Stimulated activated CD4-positive, alpha-beta T cell treated with anti-CD3 and anti-CD28 coated beads, Interleukin-1b, Interleukin-23, amount 100 ng/mL, for 48 hours (primary cell): ENCODE data around the gene SPEF1.
"Not testable (repeated sequence)": the region's sequence is repeated elsewhere in the genome, so short reads cannot be mapped to it uniquely, and the experiment has no call there.

Source experiments
- DNase-seq: peaks from one replicate; pipeline ENCODE4 v3.0.0-alpha.2; 2020

Gene SPEF1

GRCh38 chr20:3804781-3805180 is 23.5 kb upstream of the SPEF1 start:
- no peak for DNase-seq

DNA sequence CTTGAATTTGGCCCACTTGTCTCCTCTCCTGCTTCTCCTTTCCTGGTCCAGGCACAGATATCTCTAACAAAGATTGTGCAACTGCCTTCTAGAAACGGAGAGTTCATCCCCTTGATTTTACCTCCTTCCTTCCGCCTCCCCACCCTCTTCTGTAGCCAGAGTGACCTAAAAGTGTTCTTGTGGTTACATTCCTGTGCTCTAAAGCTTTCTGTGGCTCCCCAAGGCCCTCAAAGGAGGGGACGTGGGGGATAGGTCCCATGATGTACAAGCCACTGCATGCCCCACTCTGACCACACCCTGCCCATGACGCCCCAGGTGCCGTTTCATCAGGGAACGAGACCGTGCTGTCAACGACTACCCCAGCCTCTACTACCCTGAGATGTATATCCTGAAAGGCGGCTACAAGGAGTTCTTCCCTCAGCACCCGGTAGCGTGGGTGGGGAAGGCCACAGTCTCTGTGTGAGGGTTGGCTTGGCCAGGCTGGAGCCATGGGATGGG is 23.1 kb upstream of the SPEF1 start:
- DNase-seq = no peak

DNA sequence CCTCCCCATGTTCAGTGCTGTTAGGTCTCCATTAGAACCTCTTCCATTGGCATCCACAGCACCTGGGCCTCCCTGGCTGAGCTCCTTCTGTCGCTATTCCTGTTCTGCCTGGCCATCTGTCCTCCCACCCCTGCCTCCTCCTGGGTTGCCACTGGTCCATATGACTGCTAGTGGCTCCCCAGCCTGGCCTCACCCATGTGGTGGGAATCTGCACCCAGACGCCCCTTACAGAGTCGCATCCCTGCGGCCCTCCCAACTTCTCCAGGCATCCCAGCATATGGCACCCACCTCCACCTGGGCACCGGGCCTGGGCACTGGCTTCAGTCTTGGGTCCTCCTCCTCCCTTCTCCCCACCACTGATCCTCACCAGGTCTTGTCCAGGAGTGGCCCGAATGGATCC is 22.6 kb upstream of the SPEF1 start:
- no peak for DNase-seq

DNA sequence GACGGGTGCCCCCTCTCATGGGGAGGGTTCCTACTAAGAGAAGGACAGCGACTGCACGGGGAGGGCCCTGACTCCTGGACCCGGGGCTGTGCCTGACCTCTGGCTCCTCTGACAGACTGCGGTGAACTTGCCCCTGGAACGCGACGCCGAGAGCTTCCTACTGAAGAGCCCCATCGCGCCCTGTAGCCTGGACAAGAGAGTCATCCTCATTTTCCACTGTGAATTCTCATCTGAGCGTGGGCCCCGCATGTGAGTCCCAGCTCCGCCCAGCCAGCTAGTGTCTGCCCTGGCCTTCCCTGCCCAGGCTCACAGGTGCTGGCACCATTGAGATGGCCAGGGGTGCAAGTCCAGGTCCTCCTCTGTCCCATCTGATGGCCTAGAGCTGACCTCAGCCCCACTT is 22.0 kb upstream of the SPEF1 start:
- DNase-seq = no peak

GRCh38 chr20:3802524-3803239 is 21.4 kb upstream of the SPEF1 start:
- DNase-seq = no peak

- no peak for DNase-seq
Observed at GRCh38 chr20:3801846-3802245, 20.6 kb upstream of the SPEF1 start.

DNA sequence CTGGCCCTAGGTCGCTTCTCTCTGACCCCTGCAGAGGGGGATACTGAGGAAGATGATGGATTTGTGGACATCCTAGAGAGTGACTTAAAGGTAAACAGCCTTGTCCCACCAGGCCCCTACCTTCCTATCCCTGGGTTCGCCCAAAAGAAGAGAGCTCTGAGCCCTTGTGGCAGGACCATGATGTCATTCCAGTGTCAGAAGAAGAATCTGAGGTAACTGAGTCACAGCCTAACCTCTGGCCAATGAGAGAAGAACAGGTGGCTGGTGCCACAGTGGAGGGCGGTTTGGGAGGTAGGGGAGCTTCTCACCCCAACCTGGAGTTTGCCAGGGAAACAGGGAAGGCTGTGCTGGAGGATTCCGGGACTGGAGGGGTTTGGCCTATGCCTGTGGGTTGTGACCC is 20.1 kb upstream of the SPEF1 start:
- no peak for DNase-seq

DNA sequence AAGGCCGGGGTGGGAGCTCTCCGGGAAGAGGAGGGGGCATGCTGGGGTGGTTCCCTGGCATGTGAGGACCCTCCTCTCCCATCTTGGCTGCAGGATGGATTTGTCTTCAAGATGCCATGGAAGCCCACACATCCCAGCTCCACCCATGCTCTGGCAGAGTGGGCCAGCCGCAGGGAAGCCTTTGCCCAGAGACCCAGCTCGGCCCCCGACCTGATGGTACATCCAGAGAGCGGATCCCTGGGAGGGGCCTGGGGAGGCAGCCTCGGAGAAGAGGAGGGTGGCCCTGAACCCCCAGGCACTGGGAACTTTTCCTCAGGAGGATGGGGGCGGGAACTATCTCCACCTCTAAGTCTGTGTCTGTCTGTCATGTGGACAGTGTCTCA is 19.6 kb upstream of the SPEF1 start:
- no peak for DNase-seq

- DNase-seq = no peak
Observed at GRCh38 chr20:3800256-3800877, 19.1 kb upstream of the SPEF1 start.

DNA sequence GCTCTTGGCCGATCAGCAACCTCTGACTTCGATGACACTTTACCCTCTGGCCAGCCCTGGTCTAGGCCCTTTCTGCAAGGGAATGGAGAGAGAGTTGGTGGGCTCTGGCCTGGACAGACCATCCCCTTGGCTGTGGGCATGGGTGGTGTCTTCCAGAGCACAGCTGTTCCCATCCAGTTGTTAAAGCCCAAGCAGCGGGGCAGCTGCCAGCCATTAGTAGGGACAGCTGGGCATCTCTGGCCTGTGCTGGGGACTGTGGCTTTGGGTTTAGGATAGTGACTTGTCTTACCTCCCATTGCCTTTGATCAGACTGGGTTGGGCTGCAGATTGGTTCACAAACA is 17.6 kb upstream of the SPEF1 start:
- DNase-seq = no peak

- no peak for DNase-seq
Observed at GRCh38 chr20:3798373-3798768, 17.1 kb upstream of the SPEF1 start.

- no peak for DNase-seq
Observed at GRCh38 chr20:3797592-3798372, 16.5 kb upstream of the SPEF1 start.

GRCh38 chr20:3797226-3797545 is 15.9 kb upstream of the SPEF1 start:
- DNase-seq = no peak

DNA sequence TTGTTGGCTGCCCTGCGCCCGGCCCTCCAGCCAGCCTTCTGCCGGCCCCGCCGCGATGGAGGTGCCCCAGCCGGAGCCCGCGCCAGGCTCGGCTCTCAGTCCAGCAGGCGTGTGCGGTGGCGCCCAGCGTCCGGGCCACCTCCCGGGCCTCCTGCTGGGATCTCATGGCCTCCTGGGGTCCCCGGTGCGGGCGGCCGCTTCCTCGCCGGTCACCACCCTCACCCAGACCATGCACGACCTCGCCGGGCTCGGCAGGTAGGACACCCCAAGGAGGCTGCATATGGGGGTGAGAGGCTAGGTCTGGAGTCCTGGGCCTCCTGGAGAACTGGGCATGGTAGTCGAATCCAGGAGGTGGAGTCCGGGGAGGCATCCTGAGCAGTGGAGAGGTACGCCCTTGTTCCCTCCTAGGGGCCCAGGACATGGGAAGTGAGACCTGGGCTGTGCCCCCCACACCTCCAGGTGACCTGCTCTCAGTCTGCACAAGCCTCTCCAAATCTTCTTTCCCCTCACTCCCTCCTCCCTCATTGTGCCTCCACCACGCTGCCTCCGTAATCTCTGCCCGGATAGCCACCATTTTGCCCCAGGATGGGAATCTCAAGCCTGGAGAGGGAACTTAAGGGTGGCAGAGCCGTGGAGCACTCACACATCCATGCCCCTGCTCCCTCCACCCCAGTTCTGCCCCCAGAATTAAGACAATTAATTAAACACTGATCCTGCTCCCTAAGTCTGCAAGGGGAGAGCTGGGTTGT is 15.4 kb upstream of the SPEF1 start:
- no peak for DNase-seq

- peak; percentile 89 for DNase-seq
Observed at GRCh38 chr20:3795511-3796468, 14.5 kb upstream of the SPEF1 start, which contains the start of gene CDC25B. Gene CDC25B, plus strand, starts transcription at chr20:3796310. Its CDS starts 222 bp downstream, at chr20:3796532.

DNA sequence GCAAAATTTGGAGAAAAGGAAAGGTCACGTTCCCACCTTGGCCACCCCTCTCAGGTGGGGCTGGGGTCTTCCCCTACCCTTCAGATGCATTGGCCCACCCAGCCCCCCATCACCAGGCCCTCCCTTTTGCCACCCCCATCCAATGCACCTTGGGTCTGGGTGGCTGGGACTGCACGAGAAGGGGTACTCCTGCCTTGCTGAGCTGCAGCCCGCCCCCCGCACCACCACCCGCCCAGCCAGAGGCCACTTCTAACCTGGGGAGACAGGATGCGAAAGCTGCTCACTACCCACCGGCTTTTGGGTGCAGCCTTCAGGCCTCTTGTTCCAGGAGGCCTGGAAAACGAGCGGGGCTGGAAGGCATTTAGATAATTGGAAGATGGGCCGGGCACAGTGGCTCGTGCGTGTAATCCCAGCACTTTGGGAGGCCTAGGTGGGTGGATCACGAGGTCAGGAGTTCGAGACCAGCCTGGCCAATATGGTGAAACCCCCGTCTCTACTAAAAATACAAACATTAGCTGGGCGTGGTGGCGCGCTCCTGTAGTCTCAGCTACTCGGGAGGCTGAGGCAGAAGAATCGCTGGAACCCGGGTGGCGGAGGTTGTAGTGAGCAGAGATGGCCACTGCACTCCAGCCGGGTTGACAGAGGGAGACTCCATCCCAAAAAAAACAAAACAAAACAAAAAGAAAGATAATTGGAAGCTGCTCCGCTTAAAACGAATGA is 13.6 kb upstream of the SPEF1 start:
- DNase-seq = no peak

DNA sequence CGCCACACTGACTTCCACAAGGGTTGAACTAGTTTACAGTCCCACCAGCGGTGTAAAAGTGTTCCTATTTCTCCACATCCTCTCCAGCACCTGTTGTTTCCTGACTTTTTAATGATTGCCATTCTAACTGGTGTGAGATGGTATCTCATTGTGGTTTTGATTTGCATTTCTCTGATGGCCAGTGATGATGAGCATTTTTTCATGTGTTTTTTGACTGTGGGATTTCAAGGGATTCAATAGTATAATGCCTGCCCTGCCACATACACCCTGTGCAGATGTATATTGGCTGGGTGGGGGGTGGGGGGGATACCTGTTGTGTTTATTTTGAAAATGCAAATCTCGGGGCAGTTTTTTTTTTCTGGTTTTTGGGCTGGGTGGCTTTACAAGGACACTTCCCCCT is 12.9 kb upstream of the SPEF1 start:
- DNase-seq = not testable (repeated sequence)

GRCh38 chr20:3789201-3789600 is 8.0 kb upstream of the SPEF1 start:
- not testable (repeated sequence) for DNase-seq

- DNase-seq = no peak
Observed at GRCh38 chr20:3788685-3789155, 7.5 kb upstream of the SPEF1 start.

- DNase-seq = no peak
Observed at GRCh38 chr20:3787324-3788014, 6.2 kb upstream of the SPEF1 start.
